HG02759 (cell line): ENCODE data around the gene CACNA1A.
A peak's percentile ranks its signal among the peaks of the same experiment; 100 is the strongest.
"Not testable (repeated sequence)": the region's sequence is repeated elsewhere in the genome, so short reads cannot be mapped to it uniquely, and the experiment has no call there.

Experiments
- ATAC-seq: cut with Tn5 transposase; IDR thresholded peaks from one replicate; pipeline ENCODE4 v1.9.1; 2021; ENCODE audit warnings: mild to moderate bottlenecking, moderate library complexity; ENCODE audit not compliant: unreplicated experiment

The CACNA1A gene

GRCh38 chr19:13207846-13208671 lies 298.2 kb downstream of the CACNA1A start:
- peak; percentile 62 for ATAC-seq

- ATAC-seq: no peak
Observed at GRCh38 chr19:13207237-13207845, 298.9 kb downstream of the CACNA1A start.

DNA sequence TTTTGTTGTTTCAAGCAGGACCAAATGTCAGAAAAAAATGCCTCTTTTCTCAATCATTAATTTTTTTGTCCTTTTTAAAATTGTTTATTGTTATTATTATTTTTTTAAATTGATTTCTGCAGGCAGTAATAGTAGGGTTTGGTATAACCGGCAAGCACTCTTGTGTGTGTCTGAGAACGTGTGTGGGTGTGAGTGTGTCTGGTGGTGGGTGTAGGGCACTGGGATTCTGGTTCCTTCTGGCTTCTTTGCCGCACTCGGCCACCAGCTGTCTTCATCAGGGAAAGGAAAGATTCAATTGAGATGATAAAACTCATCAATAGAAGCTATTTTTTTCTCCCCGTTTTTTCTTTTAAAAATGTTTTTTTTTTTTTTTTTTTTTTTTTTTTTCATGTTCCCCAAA lies 299.7 kb downstream of the CACNA1A start:
- no peak for ATAC-seq

GRCh38 chr19:13202112-13202511 lies 304.2 kb downstream of the CACNA1A start:
- ATAC-seq: not testable (repeated sequence)

- no peak for ATAC-seq
Observed at GRCh38 chr19:13198634-13199033, 307.6 kb downstream of the CACNA1A start.

GRCh38 chr19:13195678-13196077 lies 310.6 kb downstream of the CACNA1A start:
- no peak for ATAC-seq

DNA sequence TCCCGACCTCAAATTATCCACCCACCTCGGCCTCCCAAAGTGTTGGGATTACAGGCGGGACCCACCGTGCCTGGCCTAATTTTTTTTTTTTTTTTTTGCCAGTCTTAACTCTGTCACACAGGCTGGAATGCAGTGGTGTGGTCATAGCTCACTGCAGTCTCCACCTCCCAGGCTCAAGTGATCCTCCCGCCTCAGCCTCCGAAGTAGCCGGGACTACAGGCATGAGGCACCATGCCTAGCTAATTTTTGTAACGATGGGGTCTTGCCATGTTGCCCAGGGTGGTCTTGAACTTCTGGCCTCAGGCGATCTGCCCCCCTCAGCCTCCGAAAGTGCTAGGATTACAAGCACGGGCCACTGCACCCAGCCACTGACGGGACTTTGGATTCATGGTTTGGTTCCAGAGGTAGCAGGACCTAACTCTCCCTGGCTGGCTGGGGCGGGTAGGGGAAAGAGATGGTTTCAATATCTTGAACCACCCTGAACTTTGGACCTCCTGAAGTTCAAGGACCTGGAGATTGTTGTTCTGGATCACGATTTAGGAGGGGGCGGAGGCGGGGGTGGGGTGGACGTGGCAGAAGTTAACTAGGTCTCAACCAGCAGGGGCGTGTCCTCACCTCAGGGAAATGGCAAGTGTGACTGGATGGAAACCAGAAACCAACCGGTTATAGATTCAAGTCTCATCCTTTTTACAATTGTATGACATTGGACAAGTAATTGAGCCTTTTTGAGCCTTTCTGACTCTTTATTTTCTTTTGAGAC lies 315.3 kb downstream of the CACNA1A start:
- no peak for ATAC-seq

- no peak for ATAC-seq
Observed at GRCh38 chr19:13189600-13189999, 316.7 kb downstream of the CACNA1A start.

DNA sequence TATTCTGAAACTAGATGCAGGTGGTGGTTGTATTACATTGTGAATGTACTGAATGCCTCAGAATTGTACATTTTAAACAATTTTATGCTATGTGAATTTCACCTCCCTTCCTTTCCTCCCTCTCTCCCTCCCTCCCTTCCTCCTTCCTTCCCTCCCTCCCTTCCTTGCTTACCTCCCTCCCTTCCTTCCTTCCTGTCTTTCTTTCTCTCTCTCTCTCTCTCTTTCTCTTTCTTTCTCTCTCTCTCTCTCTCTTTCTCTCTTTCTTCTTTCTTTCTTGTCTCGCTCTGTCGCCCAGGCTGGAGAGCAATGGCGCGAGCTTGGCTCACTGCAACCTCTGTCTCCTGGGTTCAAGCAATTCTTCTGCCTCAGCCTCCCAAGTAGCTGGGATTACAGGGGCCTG lies 318.9 kb downstream of the CACNA1A start:
- ATAC-seq: no peak

- not testable (repeated sequence) for ATAC-seq
Observed at GRCh38 chr19:13186688-13187087, 319.6 kb downstream of the CACNA1A start.

DNA sequence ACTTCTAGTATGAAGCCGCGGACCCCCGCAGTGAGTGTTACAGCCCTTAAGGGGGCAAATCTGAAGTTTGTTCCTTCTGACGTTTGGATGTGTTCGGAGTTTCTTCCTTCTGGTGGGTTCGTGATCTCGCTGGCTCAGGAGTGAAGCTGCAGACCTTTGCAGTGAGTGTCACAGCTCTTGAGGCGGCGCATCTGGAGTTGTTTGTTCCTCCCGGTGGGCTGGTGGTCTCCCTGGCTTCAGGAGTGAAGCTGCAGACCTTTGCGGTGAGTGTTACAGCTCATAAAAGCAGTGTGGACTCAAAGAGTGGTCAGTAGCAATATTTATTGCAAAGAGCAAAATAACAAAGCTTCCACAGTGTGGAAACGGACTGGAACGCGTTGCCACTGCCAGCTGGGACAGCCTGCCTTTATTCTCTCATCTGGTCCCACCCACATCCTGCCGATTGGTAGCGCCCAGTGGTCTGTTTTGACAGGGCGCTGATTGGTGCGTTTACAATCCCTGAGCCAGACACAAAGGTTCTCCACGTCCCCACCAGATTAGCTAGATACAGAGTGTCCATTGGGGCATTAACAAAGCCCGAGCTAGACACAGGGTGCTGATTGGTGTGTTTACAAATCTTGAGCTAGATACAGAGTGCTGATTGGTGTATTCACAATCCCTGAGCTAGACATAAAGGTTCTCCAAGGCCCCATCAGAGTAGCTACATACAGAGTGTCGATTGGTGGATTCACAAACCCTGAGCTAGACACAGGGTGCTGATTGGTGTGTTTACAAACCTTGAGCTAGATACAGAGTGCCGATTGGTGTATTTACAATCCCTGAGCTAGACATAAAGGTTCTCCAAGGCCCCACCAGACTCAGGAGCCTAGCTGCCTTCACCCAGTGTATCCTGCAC lies 320.3 kb downstream of the CACNA1A start:
- ATAC-seq: not testable (repeated sequence)

GRCh38 chr19:13184926-13185325 lies 321.4 kb downstream of the CACNA1A start:
- not testable (repeated sequence) for ATAC-seq

DNA sequence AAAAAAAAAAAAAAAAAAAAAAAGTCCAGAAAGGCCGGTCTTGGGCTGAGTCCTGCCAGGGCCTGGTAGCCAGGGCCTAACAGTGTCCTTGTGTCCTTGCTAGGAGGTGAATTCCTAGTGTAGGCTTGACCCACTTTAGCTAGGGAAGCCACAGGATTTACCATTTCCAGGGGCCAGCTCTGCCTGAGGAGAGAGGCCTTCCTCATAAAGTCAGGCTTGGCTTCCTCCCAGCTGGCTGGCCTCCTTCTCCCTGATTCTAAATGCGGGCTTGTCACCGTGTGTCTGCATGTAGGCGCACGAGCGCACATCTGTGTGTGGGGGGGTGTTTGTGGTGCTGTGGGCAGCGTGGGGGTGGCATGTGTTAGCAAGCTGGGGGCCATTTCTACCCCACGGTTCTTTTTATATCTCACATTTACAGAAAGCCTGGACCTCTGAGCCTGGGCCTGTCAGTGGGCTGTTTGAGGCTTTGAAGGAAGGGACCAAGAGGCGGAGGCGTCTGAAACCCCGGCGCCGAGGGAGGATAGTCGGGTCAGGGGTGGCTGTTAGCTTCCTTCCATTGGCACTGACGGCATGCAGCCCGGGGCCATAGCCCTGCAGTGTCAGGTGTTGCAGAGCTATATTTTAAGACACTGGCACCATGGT lies 324.4 kb downstream of the CACNA1A start:
- no peak for ATAC-seq

GRCh38 chr19:13178291-13178690 lies 328.0 kb downstream of the CACNA1A start:
- not testable (repeated sequence) for ATAC-seq

- not testable (repeated sequence) for ATAC-seq
Observed at GRCh38 chr19:13177584-13177983, 328.7 kb downstream of the CACNA1A start.

GRCh38 chr19:13176345-13176744 lies 329.9 kb downstream of the CACNA1A start:
- ATAC-seq: no peak

DNA sequence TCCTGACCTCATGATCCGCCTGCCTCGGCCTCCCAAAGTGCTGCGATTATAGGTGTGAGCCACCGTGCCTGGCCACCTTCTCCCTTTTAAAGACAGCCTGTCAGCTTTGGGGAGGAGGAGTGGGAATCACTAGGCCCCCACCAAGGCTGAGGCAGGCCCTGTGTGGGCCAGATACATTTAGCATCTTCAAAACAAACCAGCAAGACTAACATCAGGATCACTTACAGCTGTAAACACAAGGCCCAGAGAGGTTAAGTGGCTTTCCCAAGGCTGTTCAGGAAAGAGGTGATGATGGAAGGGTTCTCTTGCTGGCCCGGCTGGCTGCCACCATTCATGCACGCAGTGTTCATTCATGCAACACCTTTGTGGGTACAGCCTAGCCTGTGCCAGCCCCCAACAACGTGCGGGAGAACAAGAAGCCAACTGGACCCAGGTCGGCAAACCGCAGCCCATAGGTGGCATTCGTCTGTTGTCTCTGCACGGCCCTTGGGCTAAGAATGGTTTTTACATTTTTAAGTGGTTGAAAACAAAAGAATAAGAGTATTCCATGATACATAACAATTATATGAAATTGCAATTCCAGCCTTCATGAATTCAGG lies 333.0 kb downstream of the CACNA1A start:
- no peak for ATAC-seq

DNA sequence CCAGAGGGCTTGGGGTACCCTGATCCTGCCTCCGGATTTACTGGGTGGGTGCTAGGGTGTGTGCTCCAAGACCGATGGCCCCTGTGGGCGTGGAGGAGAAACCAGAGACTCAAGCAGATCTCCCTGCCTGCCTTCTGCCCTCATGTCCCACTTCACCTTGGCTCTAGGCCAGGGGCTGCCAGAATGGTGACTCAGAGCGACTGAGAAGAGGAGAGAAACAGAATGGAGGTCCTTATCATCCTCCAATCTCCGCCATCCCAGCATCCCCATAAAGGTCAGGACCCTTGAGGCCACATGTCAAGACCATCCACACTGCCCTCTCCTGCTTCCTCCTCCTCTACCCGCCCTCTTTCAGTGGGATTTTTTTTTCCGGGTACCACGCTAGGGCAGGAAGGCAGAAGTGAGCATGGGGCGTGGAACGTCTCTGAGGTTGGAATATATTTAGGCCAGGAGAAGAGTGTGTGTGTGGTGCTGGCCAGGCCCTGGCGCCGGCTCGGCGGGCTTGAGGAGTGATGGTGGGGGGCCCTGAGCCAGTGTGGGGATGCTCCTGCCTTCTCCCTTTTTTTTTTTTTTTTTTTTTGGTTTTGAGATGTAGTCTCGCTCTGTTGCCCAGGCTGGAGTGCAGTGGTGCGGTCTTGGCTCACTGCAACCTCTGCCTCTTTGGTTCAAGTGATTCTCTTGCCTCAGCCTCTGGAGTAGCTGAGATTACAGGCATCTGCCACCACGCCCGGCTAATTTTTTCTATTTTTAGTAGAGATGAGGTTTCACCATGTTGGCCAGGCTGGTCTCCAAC lies 333.7 kb downstream of the CACNA1A start:
- no peak for ATAC-seq

DNA sequence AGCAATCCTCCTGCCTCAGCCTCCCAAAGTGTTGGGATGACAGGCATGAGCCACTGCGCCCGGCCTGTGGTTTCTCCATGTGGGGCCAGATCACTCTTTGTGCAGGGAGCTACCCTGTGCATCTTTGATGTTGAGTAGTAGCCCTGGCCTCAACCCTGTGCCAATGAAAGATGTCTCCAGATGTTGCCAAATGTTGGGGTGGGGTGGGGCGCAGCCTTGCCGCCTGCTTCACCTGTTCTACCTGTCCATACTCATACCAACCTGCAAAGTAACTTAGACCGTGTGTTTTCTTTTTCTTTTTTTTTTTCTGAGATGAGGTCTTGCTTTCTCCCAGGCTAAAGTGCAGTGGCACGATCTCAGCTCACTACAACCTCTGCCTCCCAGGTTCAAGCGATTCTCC lies 335.1 kb downstream of the CACNA1A start:
- ATAC-seq: no peak
